K562 (cell line): ENCODE measurements around the gene TMBIM4. TPM values are rescaled to one million over a fixed set of nuclear protein-coding genes. Genes with fewer than 3 reads are reported as not detected.

Experiments used
- CBX3 ChIP-seq, 2 experiments: IDR thresholded peaks; 1 replicate in 1 of 2; 2 replicates in 1 of 2; pipeline ENCODE4 v1.6.1; 2012; ENCODE audit warnings: inconsistent platforms in 2 of 2, low read length in 2 of 2, borderline replicate concordance in 1 of 2, control low read depth in 1 of 2
- CCNT2 ChIP-seq: IDR thresholded peaks from 2 replicates; pipeline ENCODE4 v1.6.1; 2011; ENCODE audit warnings: borderline replicate concordance, low read depth, mild to moderate bottlenecking, moderate library complexity, mixed read lengths, low read length; ENCODE audit not compliant: insufficient read length; ENCODE audit errors: extremely low read depth
- FOXO4 ChIP-seq: fragments of 450-650 bp; formaldehyde crosslinking; IDR thresholded peaks from 2 replicates; pipeline ENCODE4 v1.4.0; 2020; ENCODE audit warnings: mild to moderate bottlenecking, moderate library complexity
- HMGXB4 ChIP-seq: sonication (generic); formaldehyde crosslinking; IDR thresholded peaks from 2 replicates; pipeline ENCODE4 v1.8.1; 2023; ENCODE audit warnings: mild to moderate bottlenecking, missing genetic modification reagents
- ID3 ChIP-seq, 2 experiments: fragments of 250-450 bp in 1 of 2; fragments of 450-650 bp in 1 of 2; sonication (Bioruptor Pico) in 1 of 2; IDR thresholded peaks; 2 replicates each; pipeline versions ENCODE4 v1.6.1 to v1.8.0; 2016 to 2021; ENCODE audit warnings: mild to moderate bottlenecking in 2 of 2, moderate library complexity in 2 of 2, missing compliant biosample characterization in 1 of 2, missing genetic modification characterization in 1 of 2
- KDM4B ChIP-seq, 2 experiments: fragments of 450-650 bp in 1 of 2; sonication (generic) in 1 of 2; IDR thresholded peaks; 2 replicates each; pipeline ENCODE4 v1.6.1; 2016 to 2017; ENCODE audit warnings: borderline replicate concordance in 2 of 2, antibody characterized with exemption in 1 of 2, low read depth in 1 of 2, mild to moderate bottlenecking in 1 of 2
- MXI1 ChIP-seq: IDR thresholded peaks from 2 replicates; pipeline ENCODE4 v1.6.1; 2011; ENCODE audit warnings: low read depth, mild to moderate bottlenecking, improper control_type of control experiment, low read length
- SIN3A ChIP-seq, 2 experiments: fragments of 150-350 bp in 1 of 2; IDR thresholded peaks; 2 replicates each; pipeline ENCODE4 v1.6.1; 2011 to 2016; ENCODE audit warnings: borderline replicate concordance in 2 of 2, low read depth in 2 of 2, low read length in 2 of 2, mild to moderate bottlenecking in 2 of 2, moderate library complexity in 2 of 2; ENCODE audit not compliant: control insufficient read depth in 1 of 2
- ZC3H11A ChIP-seq: IDR thresholded peaks from 2 replicates; pipeline ENCODE4 v1.6.1; 2012; ENCODE audit warnings: low read depth, low read length, improper control_type of control experiment
- ZFX ChIP-seq: sonication (generic); formaldehyde crosslinking; IDR thresholded peaks from 2 replicates; pipeline ENCODE4 v1.8.0; 2022; ENCODE audit warnings: mild to moderate bottlenecking, missing genetic modification reagents, moderate library complexity
- ZNF398 ChIP-seq: fragments of 250-450 bp; sonication (Bioruptor Pico); IDR thresholded peaks from 2 replicates; pipeline ENCODE4 v1.8.0; 2021; ENCODE audit warnings: moderate library complexity, mild to moderate bottlenecking, inconsistent platforms
- ZNF551 ChIP-seq: fragments of 250-450 bp; sonication (Bioruptor Pico); IDR thresholded peaks from 2 replicates; pipeline ENCODE4 v1.5.0; 2021; ENCODE audit warnings: mild to moderate bottlenecking, moderate library complexity
- ZNF609 ChIP-seq: sonication (generic); formaldehyde crosslinking; IDR thresholded peaks from 2 replicates; pipeline ENCODE4 v1.8.1; 2023; ENCODE audit warnings: missing genetic modification reagents, mild to moderate bottlenecking, borderline replicate concordance
- polyA plus RNA-seq, 8 experiments: library from polyadenylated mRNA; depleted of rRNA in 4 of 8; stranded (reverse) in 5 of 8; unstranded in 3 of 8; fragments of >200 nt; fragmentation: Nextera tagmentation in 2 of 8; fragmentation: Illumina TruSeq in 1 of 8; extraction: Ambion mirVana in 2 of 8; extraction: Trizol in 1 of 8; gene quantifications; 2 replicates each; pipeline versions ENCODE4 v1.2.1 to v1.2.3, GENCODE V29; 2011 to 2014; ENCODE audit warnings: inconsistent platforms in 1 of 8, missing spikeins in 1 of 8
- total RNA-seq, 7 experiments: library from RNA; depleted of rRNA in 6 of 7; stranded (reverse); fragments of >200 nt in 6 of 7; fragmentation: Illumina TruSeq in 2 of 7; extraction: Trizol in 2 of 7; gene quantifications; 2 replicates each; pipeline versions ENCODE4 v1.2.1 to v1.2.3, GENCODE V29; 2011 to 2021; ENCODE audit warnings: low replicate concordance in 1 of 7

The TMBIM4 gene
- total and polyA plus RNA-seq, 9 of the 15 experiments (the other 6 are each of a cell fraction or from before 2014, with no cell fraction given): 18.6 to 272 (median 50.0) TPM

GRCh38 chr12:66169221-66170170, at the start of gene TMBIM4 (continued):
- TF ChIP-seq ID3 (CRISPR knock-in tag; IDR thresholded peaks at IDR 0.05): no peak
- peak; percentile 84; the same call in 1 of the 2 replicates for TF ChIP-seq ID3 (tag; IDR thresholded peaks at IDR 0.05)
- TF ChIP-seq ZNF398 (CRISPR knock-in tag): no peak
- 0 out of 3 replicates have a peak, but pooled peaks of 1 of the 2 experiments have one; percentile 6 for TF ChIP-seq CBX3 (IDR thresholded peaks at IDR 0.05; ENCODE audit: borderline replicate concordance in 1 of 2, low read length in 2 of 2)
- TF ChIP-seq SIN3A (IDR thresholded peaks at IDR 0.05; ENCODE audit: borderline replicate concordance in 2 of 2, control insufficient read depth in 1 of 2, low read depth in 2 of 2, low read length in 2 of 2): peak in 1 of 2 experiments; percentile 69; a peak in 1 of 4 replicates
- TF ChIP-seq ZNF609 (CRISPR knock-in tag): no peak
- no peak for TF ChIP-seq MXI1
- TF ChIP-seq KDM4B (IDR thresholded peaks at IDR 0.05; ENCODE audit: borderline replicate concordance in 2 of 2, low read depth in 1 of 2): peak in 1 of 2 experiments; percentile 91; a peak in 1 of 4 replicates
- no peak for TF ChIP-seq ZNF551 (CRISPR knock-in tag)
- TF ChIP-seq ZC3H11A: no peak
- TF ChIP-seq HMGXB4: no peak
- peak; percentile 37 for TF ChIP-seq CCNT2
- TF ChIP-seq FOXO4 (CRISPR knock-in tag): no peak
- TF ChIP-seq ZFX (CRISPR knock-in tag): peak; percentile 94
